GM06990 (cell line): Measurements from ENCODE around the gene MRGPRF.
"Not testable (repeated sequence)": the region's sequence is repeated elsewhere in the genome, so short reads cannot be mapped to it uniquely, and the experiment has no call there.

Experiments used
- DNase-seq: peaks from one replicate; pipeline ENCODE4 v3.0.0-alpha.2; 2011; ENCODE audit not compliant: insufficient read length; ENCODE audit errors: extremely low read depth
- H3K27me3 ChIP-seq: replicated peaks from 2 replicates; pipeline ENCODE4 v1.6.0; 2011; ENCODE audit warnings: low read length; ENCODE audit not compliant: control insufficient read depth, insufficient read depth
- H3K36me3 ChIP-seq: 2 replicates; pipeline ENCODE4 v1.5.1; 2011; ENCODE audit warnings: low read length; ENCODE audit not compliant: control insufficient read depth, insufficient read depth
- H3K4me3 ChIP-seq: replicated peaks from 2 replicates; pipeline ENCODE4 v1.5.1; 2011; ENCODE audit warnings: low read depth, mild to moderate bottlenecking, control low read depth, low read length
- TF ChIP-seq, protein P1 (sequence below): IDR thresholded peaks from 2 replicates; pipeline ENCODE4 v1.5.1; 2011; ENCODE audit warnings: low read length, control low read depth, mild to moderate bottlenecking, inconsistent platforms; ENCODE audit not compliant: insufficient read depth, poor library complexity, severe bottlenecking

Gene MRGPRF

DNA sequence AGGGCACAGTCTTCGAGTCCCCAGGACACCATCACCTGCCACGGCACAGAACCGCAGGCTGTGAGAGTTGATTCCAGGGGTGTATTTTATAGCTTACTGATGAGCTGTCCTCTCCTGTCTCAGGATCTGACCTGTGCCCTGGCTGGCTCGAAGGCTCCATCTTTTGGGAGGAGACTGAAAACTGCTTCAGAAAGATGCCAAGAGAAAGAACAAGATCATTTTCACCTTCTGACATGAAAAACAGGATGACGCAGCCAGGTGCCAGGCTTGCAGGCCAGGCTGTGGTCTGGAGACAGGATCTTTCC lies 34.5 kb downstream of the MRGPRF start:
- H3K4me3 ChIP-seq = no peak overlapping the region
- H3K36me3 ChIP-seq = no peaks in the 10 kb centered on the region
- TF ChIP-seq, protein P1, sequence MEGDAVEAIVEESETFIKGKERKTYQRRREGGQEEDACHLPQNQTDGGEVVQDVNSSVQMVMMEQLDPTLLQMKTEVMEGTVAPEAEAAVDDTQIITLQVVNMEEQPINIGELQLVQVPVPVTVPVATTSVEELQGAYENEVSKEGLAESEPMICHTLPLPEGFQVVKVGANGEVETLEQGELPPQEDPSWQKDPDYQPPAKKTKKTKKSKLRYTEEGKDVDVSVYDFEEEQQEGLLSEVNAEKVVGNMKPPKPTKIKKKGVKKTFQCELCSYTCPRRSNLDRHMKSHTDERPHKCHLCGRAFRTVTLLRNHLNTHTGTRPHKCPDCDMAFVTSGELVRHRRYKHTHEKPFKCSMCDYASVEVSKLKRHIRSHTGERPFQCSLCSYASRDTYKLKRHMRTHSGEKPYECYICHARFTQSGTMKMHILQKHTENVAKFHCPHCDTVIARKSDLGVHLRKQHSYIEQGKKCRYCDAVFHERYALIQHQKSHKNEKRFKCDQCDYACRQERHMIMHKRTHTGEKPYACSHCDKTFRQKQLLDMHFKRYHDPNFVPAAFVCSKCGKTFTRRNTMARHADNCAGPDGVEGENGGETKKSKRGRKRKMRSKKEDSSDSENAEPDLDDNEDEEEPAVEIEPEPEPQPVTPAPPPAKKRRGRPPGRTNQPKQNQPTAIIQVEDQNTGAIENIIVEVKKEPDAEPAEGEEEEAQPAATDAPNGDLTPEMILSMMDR = no peak
- no peaks in the 10 kb centered on the region; the same call in 1 of the 2 replicates for H3K27me3 ChIP-seq
- DNase-seq = no peak

DNA sequence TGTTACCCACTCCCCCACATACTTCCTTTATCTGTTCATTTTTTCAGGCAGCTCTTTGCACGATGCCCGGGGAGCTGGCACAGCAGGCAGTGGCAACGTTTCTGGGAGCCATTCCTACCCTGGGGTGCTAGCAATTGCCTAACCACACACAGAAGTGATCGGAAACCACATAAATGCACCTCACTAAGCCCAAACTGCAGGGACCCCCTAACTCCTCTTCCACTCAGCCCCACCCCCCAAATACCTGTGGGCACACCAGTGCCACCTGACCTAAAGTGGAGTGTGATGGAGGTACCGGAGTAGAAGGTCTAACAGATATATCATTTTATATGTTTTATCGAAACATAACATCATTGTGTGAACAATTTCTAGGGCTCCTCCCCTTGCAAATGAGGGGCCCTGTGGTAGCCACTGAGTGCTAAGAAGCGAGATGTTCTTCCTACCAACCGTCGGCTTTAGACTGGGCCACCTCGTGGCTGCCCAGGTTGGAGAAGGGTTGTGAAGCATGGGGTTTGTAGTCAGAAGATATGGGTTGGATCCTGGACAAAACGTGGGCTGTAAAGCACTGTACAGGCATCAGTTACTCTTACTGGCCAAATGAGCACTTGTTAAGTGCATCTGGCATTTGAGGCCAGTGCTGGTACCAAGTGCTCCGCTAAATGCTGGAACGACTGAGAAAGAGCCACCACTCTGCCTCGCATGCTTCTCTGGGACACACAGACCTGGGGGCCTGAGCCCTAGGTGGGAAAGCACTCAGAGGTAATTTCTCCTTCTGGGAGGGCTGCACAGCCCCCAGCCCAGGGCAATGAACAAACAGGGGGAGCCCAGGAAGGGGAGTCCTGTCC lies 35.0 kb downstream of the MRGPRF start:
- H3K4me3 ChIP-seq = no peak overlapping the region
- TF ChIP-seq, protein P1 = no peak
- DNase-seq = no peak
- no peaks in the 10 kb centered on the region; the same call in 1 of the 2 replicates for H3K27me3 ChIP-seq
- no peaks in the 10 kb centered on the region for H3K36me3 ChIP-seq

DNA sequence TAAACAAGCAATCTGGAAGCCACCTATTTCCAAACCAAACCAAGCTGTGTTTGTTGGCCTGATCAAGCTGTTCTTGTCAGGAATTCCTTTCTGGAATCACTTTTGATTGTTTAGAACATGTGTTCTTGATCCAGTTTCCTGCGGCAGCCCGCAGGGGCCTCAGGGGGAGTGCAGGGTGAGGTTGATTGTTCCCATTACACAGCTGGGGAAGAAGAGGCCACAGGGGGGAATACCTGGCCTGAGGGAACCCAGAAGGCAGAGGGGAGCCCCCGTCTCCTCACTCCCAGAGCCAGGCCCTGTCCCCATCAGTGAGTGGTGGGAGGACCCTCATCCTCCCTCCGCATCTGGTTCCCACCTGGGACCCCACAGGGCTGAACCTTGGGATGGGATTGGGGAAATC lies 36.5 kb downstream of the MRGPRF start:
- Histone ChIP-seq H3K36me3 (no peaks in the 10 kb centered on the region), H3K4me3 (no peak overlapping the region), H3K27me3 (no peaks in the 10 kb centered on the region; the same call in 1 of the 2 replicates)
- no peak for DNase-seq
- TF ChIP-seq, protein P1 = no peak

DNA sequence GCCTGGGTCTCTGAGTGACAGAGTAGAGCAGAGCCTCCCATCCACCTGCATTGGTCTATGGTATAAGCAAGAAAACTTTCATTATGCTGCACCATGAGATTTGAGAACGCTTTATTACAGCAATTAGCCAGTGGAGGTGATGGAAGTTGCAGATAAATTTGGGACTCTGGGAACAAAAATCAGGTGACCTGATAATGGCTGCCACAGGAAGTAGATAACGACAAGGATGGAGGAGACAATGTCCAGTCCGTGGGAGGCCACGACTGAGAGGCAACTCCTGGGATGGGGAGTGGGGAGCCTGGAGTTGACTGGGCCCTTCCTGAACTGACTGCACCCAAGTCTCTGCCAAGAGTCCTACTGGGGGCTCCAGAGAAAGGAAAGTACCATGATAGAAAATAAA lies 37.0 kb downstream of the MRGPRF start:
- H3K4me3 ChIP-seq = no peak overlapping the region
- no peaks in the 10 kb centered on the region; the same call in 1 of the 2 replicates for H3K27me3 ChIP-seq
- H3K36me3 ChIP-seq = no peaks in the 10 kb centered on the region
- DNase-seq = no peak
- TF ChIP-seq, protein P1 = no peak

DNA sequence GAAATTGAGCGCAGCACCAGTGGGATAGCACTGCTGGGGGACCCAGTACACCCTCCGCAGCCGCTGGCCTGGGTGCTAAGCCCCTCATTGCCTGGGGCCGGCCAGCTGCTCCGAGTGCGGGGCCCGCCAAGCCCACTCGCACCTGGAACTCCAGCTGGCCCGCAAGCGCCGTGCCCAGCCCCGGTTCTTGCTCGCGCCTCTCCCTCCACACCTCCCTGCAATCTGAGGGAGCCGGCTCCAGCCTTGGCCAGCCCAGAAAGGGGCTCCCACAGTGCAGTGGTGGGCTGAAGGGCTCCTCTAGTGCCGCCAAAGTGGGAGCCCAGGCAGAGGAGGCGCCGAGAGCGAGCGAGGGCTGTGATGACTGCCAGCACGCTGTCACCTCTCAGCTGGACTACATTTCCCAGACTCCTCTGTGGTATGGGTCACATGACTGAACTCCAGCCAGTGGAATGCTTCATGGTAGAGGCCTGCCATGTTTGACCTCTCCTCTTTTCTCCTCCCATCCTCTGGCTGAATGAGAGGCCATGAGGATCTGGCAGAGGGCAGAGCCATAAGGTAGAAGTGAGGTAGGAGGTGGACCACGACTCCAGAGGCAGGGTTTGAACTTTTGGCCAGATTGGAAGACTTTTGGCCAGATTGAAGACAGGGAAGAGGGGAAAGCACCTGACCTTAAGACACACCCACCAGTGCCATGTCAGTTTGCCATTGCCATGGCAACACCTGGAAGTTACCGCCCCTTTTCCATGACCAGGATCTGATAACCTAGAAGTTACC lies 38.4 kb downstream of the MRGPRF start:
- H3K27me3 ChIP-seq = no peaks in the 10 kb centered on the region; the same call in 1 of the 2 replicates
- DNase-seq = no peak
- TF ChIP-seq, protein P1 = no peak
- H3K36me3 ChIP-seq = no peaks in the 10 kb centered on the region
- H3K4me3 ChIP-seq = no peak overlapping the region

DNA sequence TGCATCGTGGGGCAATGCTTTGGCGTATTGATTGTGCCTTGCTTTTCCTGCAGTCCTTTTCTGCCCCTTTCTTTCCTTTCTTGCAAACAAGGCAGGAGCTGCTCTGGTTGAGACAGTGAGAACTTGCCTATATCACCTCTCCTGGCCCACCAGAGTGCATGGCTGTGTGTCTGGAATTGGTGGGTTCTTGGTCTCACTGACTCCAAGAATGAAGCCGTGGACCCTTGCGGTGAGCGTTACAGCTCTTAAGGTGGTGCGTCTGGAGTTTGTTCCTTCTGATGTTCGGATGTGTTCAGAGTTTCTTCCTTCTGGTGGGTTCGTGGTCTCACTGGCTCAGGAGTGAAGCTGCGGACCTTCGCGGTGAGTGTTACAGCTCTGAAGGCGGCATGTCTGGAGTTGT lies 39.3 kb downstream of the MRGPRF start:
- DNase-seq, H3K27me3 ChIP-seq, H3K4me3 ChIP-seq, H3K36me3 ChIP-seq: not testable (repeated sequence)
